WTC11 (cell line): ENCODE measurements around the gene WNK3. TPM values are rescaled to one million over a fixed set of nuclear protein-coding genes. Genes with fewer than 3 reads are reported as not detected.

Source experiments
- ATAC-seq: fragments of 200-7000 bp; cut with Tn5 transposase; 2 replicates; pipeline ENCODE4 v1.10.0; 2021; ENCODE audit warnings: mild to moderate bottlenecking, moderate library complexity
- CTCF ChIA-PET: fragments of 300-600 bp; sonication (Branson Sonifier 250); formaldehyde crosslinking; loops from one replicate; lab custom pipeline; 2021; ENCODE audit warnings: antibody characterized with exemption; lab: Charles Lee
- POLR2A ChIA-PET: fragments of 350-600 bp; sonication (Branson Sonifier 250); formaldehyde crosslinking; loops from one replicate; lab custom pipeline; 2021; ENCODE audit warnings: antibody characterized with exemption; lab: Charles Lee
- DNase-seq: peaks from one replicate; pipeline ENCODE4 v3.0.0; 2021; ENCODE audit warnings: low spot score
- H3K27ac Mint-ChIP-seq: 2 replicates; pipeline ENCODE4 v1.8.0; 2021; ENCODE audit warnings: mixed read lengths
- H3K27me3 Mint-ChIP-seq: 2 replicates; pipeline ENCODE4 v1.8.0; 2021; ENCODE audit warnings: low read depth, mild to moderate bottlenecking, moderate library complexity, mixed read lengths
- H3K36me3 Mint-ChIP-seq: 2 replicates; pipeline ENCODE4 v1.8.0; 2021; ENCODE audit warnings: mixed read lengths
- H3K4me1 Mint-ChIP-seq: 2 replicates; pipeline ENCODE4 v1.8.0; 2022; ENCODE audit warnings: mixed read lengths
- H3K4me3 Mint-ChIP-seq: 2 replicates; pipeline ENCODE4 v1.8.0; 2021; ENCODE audit warnings: mild to moderate bottlenecking, moderate library complexity, mixed read lengths
- H3K9me3 Mint-ChIP-seq: 2 replicates; pipeline ENCODE4 v1.8.0; 2021; ENCODE audit warnings: mixed read lengths
- CBFB ChIP-seq: sonication (generic); formaldehyde crosslinking; IDR thresholded peaks from 2 replicates; pipeline ENCODE4 v1.8.1; 2022; ENCODE audit warnings: mild to moderate bottlenecking, low read depth, missing genetic modification reagents
- ERG ChIP-seq: fragments of 250-450 bp; sonication (Bioruptor Pico); IDR thresholded peaks from 2 replicates; pipeline ENCODE4 v1.8.0; 2021; ENCODE audit warnings: mild to moderate bottlenecking
- GABPB1 ChIP-seq: sonication (generic); formaldehyde crosslinking; IDR thresholded peaks from 2 replicates; pipeline ENCODE4 v1.8.1; 2023; ENCODE audit warnings: mild to moderate bottlenecking, missing genetic modification reagents
- GTF2I ChIP-seq: fragments of 250-450 bp; sonication (Bioruptor Pico); conservative IDR thresholded peaks from 2 replicates; pipeline ENCODE4 v1.4.0; 2021; ENCODE audit warnings: mild to moderate bottlenecking
- JUN ChIP-seq: sonication (generic); formaldehyde crosslinking; IDR thresholded peaks from 2 replicates; pipeline ENCODE4 v1.8.0; 2023; ENCODE audit warnings: mild to moderate bottlenecking, missing genetic modification reagents
- MLX ChIP-seq: sonication (generic); formaldehyde crosslinking; IDR thresholded peaks from 2 replicates; pipeline ENCODE4 v1.8.1; 2023; ENCODE audit warnings: mild to moderate bottlenecking, missing genetic modification reagents, moderate library complexity
- NR1H2 ChIP-seq: sonication (generic); formaldehyde crosslinking; IDR thresholded peaks from 2 replicates; pipeline ENCODE4 v1.9.0; 2021; ENCODE audit warnings: mild to moderate bottlenecking, moderate library complexity, missing genetic modification reagents
- OVOL2 ChIP-seq: fragments of 250-450 bp; sonication (Bioruptor Pico); IDR thresholded peaks from 2 replicates; pipeline ENCODE4 v1.9.0; 2021; ENCODE audit warnings: mild to moderate bottlenecking, borderline replicate concordance
- PRRX2 ChIP-seq: fragments of 250-450 bp; sonication (Bioruptor Pico); IDR thresholded peaks from 2 replicates; pipeline ENCODE4 v1.8.0; 2021; ENCODE audit warnings: mild to moderate bottlenecking
- SMAD4 ChIP-seq: sonication (generic); formaldehyde crosslinking; IDR thresholded peaks from 2 replicates; pipeline ENCODE4 v1.8.0; 2022; ENCODE audit warnings: mild to moderate bottlenecking, missing genetic modification reagents
- SP1 ChIP-seq: sonication (generic); formaldehyde crosslinking; conservative IDR thresholded peaks from 2 replicates; pipeline ENCODE4 v1.8.1; 2022; ENCODE audit warnings: missing genetic modification reagents
- ZBTB21 ChIP-seq: sonication (generic); formaldehyde crosslinking; IDR thresholded peaks from 2 replicates; pipeline ENCODE4 v1.8.1; 2023; ENCODE audit warnings: mild to moderate bottlenecking, missing genetic modification reagents, borderline replicate concordance
- ZNF121 ChIP-seq: sonication (generic); formaldehyde crosslinking; IDR thresholded peaks from 2 replicates; pipeline ENCODE4 v1.8.0; 2023; ENCODE audit warnings: missing genetic modification reagents
- ZNF532 ChIP-seq: fragments of 250-450 bp; sonication (Bioruptor Pico); IDR thresholded peaks from 2 replicates; pipeline ENCODE4 v1.9.0; 2021; ENCODE audit warnings: mild to moderate bottlenecking, borderline replicate concordance
- ZNF671 ChIP-seq: fragments of 250-450 bp; sonication (Bioruptor Pico); IDR thresholded peaks from 2 replicates; pipeline ENCODE4 v1.8.0; 2021; ENCODE audit warnings: mild to moderate bottlenecking
- total RNA-seq: library from RNA; stranded (reverse); gene quantifications from 3 replicates; pipeline ENCODE4 v1.2.3, GENCODE V29; 2021
- TF ChIP-seq, protein P1 (sequence below): fragments of 250-450 bp; sonication (Bioruptor Pico); conservative IDR thresholded peaks from 2 replicates; pipeline ENCODE4 v1.9.0; 2021; ENCODE audit warnings: mild to moderate bottlenecking
- TF ChIP-seq, protein P2 (sequence below): sonication (generic); formaldehyde crosslinking; IDR thresholded peaks from 2 replicates; pipeline ENCODE4 v1.8.0; 2022; ENCODE audit warnings: missing genetic modification reagents
- TF ChIP-seq, protein P3 (sequence below): sonication (generic); formaldehyde crosslinking; IDR thresholded peaks from 2 replicates; pipeline ENCODE4 v1.8.1; 2022; ENCODE audit warnings: missing genetic modification reagents, borderline replicate concordance

WNK3 gene
- total RNA-seq, 1 experiment from 2014 or later = 27.5 TPM

GRCh38 chrX:54248309-54248708 is 109.5 kb downstream of the WNK3 start (continued):
- TF ChIP-seq ZNF532 (CRISPR knock-in tag) (no peak), JUN (CRISPR knock-in tag) (no peak)
- TF ChIP-seq, protein P1, sequence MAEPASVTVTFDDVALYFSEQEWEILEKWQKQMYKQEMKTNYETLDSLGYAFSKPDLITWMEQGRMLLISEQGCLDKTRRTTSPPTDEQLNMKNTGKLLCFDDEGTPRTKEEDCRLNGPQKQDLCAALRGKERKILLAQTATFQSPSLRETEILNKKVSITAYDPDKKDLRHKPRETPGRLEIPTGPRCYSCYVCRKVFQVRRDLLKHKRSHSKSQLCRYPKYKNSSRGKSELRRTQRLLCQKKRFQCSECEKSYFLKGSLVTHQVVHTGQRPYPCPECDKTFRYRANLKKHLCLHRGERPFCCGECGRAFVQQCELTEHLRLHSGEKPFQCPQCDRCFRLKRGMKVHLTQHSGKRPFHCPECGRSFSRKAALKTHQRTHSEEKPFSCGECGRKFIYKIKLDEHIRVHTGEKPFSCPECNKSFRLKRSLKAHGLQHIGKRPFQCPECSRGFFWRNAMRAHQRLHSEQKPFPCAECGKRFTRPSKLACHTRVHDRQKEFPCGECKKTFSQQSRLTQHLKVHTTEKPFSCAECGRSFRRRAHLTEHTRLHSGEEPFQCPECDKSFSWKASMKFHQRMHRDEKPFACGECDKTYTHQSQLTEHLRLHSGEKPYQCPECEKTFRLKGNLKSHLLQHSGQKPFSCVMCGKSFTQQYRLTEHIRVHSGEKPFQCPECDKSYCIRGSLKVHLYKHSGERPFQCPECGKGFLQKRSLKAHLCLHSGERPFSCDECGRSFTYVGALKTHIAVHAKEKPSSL (CRISPR knock-in tag) = no peak

GRCh38 chrX:54246866-54247265 is 111.0 kb downstream of the WNK3 start:
- no peak overlapping the region for H3K4me3 Mint-ChIP-seq
- H3K36me3 Mint-ChIP-seq = peaks cover 14% of the 10 kb centered on the region
- H3K27ac Mint-ChIP-seq = no peak overlapping the region
- H3K27me3 Mint-ChIP-seq = no peaks in the 10 kb centered on the region
- TF ChIP-seq MLX (CRISPR knock-in tag) (no peak), ZNF671 (no peak), OVOL2 (CRISPR knock-in tag) (no peak), NR1H2 (CRISPR knock-in tag) (no peak)
- ChIA-PET CTCF (no interaction called here), POLR2A (no interaction called here)
- ATAC-seq = no peak
- no peak for DNase-seq
- no peaks in the 10 kb centered on the region for H3K4me1 Mint-ChIP-seq
- H3K9me3 Mint-ChIP-seq = no peaks in the 10 kb centered on the region

- no peak overlapping the region for H3K27ac Mint-ChIP-seq
- H3K27me3 Mint-ChIP-seq = no peaks in the 10 kb centered on the region
- H3K4me1 Mint-ChIP-seq = no peaks in the 10 kb centered on the region
- peaks cover 19% of the 10 kb centered on the region for H3K36me3 Mint-ChIP-seq
- no peaks in the 10 kb centered on the region for H3K9me3 Mint-ChIP-seq
- ATAC-seq = no peak
- H3K4me3 Mint-ChIP-seq = no peak overlapping the region
- DNase-seq = no peak
- no peak for TF ChIP-seq SP1 (CRISPR knock-in tag)
- ChIA-PET POLR2A (no interaction called here), CTCF (no interaction called here)
Observed at GRCh38 chrX:54238588-54238987, 119.3 kb downstream of the WNK3 start.

DNA sequence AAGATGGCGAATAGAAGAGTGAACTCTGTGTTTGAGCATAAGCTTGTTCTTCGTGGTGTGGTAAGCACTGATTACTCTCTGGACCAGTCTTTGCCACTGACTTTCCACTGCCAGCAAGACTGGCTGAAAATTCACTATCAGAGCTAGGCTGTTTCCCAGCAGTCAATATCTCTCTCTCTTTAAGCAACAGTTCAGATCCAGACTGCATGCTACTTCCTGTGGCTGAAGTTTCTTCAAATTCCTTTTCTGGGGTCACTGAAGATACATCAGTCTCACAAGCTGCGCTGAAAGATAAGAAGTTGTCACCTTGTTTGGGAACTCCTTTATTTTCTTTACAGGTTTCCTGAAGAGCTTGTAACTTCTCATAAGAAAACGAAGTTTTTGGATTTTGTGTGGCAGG is 120.8 kb downstream of the WNK3 start:
- ChIA-PET POLR2A (no interaction called here), CTCF (no interaction called here)
- Mint-ChIP-seq H3K9me3 (no peaks in the 10 kb centered on the region), H3K27me3 (no peaks in the 10 kb centered on the region), H3K36me3 (peaks cover 19% of the 10 kb centered on the region), H3K4me3 (no peak overlapping the region), H3K27ac (no peak overlapping the region), H3K4me1 (no peaks in the 10 kb centered on the region)
- ATAC-seq (no peak), DNase-seq (no peak)
- TF ChIP-seq OVOL2 (CRISPR knock-in tag) (no peak), SMAD4 (CRISPR knock-in tag) (no peak), ZBTB21 (no peak), GTF2I (CRISPR knock-in tag) (no peak), PRRX2 (CRISPR knock-in tag) (no peak), ZNF121 (no peak), CBFB (CRISPR knock-in tag) (no peak), GABPB1 (CRISPR knock-in tag) (no peak), ERG (CRISPR knock-in tag) (no peak)
- TF ChIP-seq, protein P2, sequence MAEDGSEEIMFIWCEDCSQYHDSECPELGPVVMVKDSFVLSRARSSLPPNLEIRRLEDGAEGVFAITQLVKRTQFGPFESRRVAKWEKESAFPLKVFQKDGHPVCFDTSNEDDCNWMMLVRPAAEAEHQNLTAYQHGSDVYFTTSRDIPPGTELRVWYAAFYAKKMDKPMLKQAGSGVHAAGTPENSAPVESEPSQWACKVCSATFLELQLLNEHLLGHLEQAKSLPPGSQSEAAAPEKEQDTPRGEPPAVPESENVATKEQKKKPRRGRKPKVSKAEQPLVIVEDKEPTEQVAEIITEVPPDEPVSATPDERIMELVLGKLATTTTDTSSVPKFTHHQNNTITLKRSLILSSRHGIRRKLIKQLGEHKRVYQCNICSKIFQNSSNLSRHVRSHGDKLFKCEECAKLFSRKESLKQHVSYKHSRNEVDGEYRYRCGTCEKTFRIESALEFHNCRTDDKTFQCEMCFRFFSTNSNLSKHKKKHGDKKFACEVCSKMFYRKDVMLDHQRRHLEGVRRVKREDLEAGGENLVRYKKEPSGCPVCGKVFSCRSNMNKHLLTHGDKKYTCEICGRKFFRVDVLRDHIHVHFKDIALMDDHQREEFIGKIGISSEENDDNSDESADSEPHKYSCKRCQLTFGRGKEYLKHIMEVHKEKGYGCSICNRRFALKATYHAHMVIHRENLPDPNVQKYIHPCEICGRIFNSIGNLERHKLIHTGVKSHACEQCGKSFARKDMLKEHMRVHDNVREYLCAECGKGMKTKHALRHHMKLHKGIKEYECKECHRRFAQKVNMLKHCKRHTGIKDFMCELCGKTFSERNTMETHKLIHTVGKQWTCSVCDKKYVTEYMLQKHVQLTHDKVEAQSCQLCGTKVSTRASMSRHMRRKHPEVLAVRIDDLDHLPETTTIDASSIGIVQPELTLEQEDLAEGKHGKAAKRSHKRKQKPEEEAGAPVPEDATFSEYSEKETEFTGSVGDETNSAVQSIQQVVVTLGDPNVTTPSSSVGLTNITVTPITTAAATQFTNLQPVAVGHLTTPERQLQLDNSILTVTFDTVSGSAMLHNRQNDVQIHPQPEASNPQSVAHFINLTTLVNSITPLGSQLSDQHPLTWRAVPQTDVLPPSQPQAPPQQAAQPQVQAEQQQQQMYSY (CRISPR knock-in tag) = no peak
- TF ChIP-seq, protein P3, sequence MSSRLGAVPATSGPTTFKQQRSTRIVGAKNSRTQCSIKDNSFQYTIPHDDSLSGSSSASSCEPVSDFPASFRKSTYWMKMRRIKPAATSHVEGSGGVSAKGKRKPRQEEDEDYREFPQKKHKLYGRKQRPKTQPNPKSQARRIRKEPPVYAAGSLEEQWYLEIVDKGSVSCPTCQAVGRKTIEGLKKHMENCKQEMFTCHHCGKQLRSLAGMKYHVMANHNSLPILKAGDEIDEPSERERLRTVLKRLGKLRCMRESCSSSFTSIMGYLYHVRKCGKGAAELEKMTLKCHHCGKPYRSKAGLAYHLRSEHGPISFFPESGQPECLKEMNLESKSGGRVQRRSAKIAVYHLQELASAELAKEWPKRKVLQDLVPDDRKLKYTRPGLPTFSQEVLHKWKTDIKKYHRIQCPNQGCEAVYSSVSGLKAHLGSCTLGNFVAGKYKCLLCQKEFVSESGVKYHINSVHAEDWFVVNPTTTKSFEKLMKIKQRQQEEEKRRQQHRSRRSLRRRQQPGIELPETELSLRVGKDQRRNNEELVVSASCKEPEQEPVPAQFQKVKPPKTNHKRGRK = no peak
